Stomach (tissue), 9 donors: ENCODE measurements around the gene ARFGAP3. TPM values are rescaled to one million over a fixed set of nuclear protein-coding genes. Genes with fewer than 3 reads are reported as not detected.

Experiments
- DNase-seq, 2 donors: peaks; one replicate each; pipeline versions ENCODE4 v3.0.0 to v3.0.0-alpha.2; 2013 to 2019
- H3K27ac ChIP-seq, 5 donors: fragments of 200-600 bp in 4 of 5; sonication (generic) in 4 of 5; one replicate each; pipeline ENCODE4 v1.5.1; 2013 to 2019; ENCODE audit warnings: mild to moderate bottlenecking in 1 of 5, moderate library complexity in 1 of 5
- H3K27me3 ChIP-seq, 3 donors: fragments of 200-600 bp; sonication (generic); one replicate each; pipeline ENCODE4 v1.5.1; 2017 to 2019; ENCODE audit warnings: mixed run types in 1 of 3
- H3K36me3 ChIP-seq, 4 donors: fragments of 200-600 bp; sonication (generic); 1 replicate in 3 of 4; 2 replicates in 1 of 4; pipeline ENCODE4 v1.5.1; 2016 to 2019
- H3K4me1 ChIP-seq, 4 donors: fragments of 200-600 bp; sonication (generic); one replicate each; pipeline ENCODE4 v1.5.1; 2016 to 2019
- H3K4me3 ChIP-seq, 4 donors: fragments of 200-600 bp; sonication (generic) in 3 of 4; one replicate each; pipeline ENCODE4 v1.5.1; 2016 to 2019; ENCODE audit warnings: mild to moderate bottlenecking in 1 of 4
- H3K9me3 ChIP-seq, 4 donors: fragments of 200-600 bp; sonication (generic); one replicate each; pipeline ENCODE4 v1.5.1; 2016 to 2019
- CTCF ChIP-seq, 7 experiments: fragments of 450-650 bp in 4 of 7; fragments of 200-600 bp in 3 of 7; sonication (generic) in 3 of 7; IDR thresholded peaks; one replicate each; pipeline ENCODE4 v1.5.1; 2016 to 2019; ENCODE audit warnings: antibody characterized with exemption in 7 of 7, control low read depth in 2 of 7, mild to moderate bottlenecking in 1 of 7
- EP300 ChIP-seq: sonication (generic); formaldehyde crosslinking; IDR thresholded peaks from one replicate; pipeline ENCODE4 v1.6.1; 2017; ENCODE audit warnings: antibody characterized with exemption
- POLR2A ChIP-seq, 4 donors: fragments of 450-650 bp; IDR thresholded peaks; one replicate each; pipeline ENCODE4 v1.6.1; 2016; ENCODE audit warnings: antibody characterized with exemption in 4 of 4, control low read depth in 2 of 4, mild to moderate bottlenecking in 1 of 4, moderate library complexity in 1 of 4
- POLR2AphosphoS5 ChIP-seq, 3 donors: sonication (generic); formaldehyde crosslinking; IDR thresholded peaks; one replicate each; pipeline ENCODE4 v1.6.1; 2016; ENCODE audit warnings: antibody characterized with exemption in 3 of 3
- WGBS, 5 donors: extraction: QIAGEN DNeasy Blood & Tissue Kit in 3 of 5; methylation state at CpG; one replicate each; pipeline versions ENCODE4 v1.1.5 to v1.1.7; 2013 to 2018; 5-methylcytosine and 5-hydroxymethylcytosine counted together
- intact Hi-C: fragments of 100-400 bp; cut with DNase I; formaldehyde crosslinking; loops from one replicate; pipeline ENCODE4 v1.15.1; 2023; ENCODE audit warnings: low total_unique reads
- polyA plus RNA-seq, 3 donors: library from polyadenylated mRNA; stranded (reverse); fragments of 200-250 nt; gene quantifications; one replicate each; pipeline ENCODE4 v1.2.3, GENCODE V29; 2013
- total RNA-seq, 5 donors: library from RNA; depleted of rRNA; stranded (reverse); fragments of >200 nt; gene quantifications; one replicate each; pipeline versions ENCODE4 v1.1.0 to v1.2.3, GENCODE V29; 2014 to 2016
- donor health status: healthy with polysubstance abuse.
- donor health status: Bipolar disorder and iron deficiency.
- donor health status: healthy.

ARFGAP3 gene
- total and polyA plus RNA-seq, 8 donors = 4.6 to 77.5 (median 39.9) TPM

DNA sequence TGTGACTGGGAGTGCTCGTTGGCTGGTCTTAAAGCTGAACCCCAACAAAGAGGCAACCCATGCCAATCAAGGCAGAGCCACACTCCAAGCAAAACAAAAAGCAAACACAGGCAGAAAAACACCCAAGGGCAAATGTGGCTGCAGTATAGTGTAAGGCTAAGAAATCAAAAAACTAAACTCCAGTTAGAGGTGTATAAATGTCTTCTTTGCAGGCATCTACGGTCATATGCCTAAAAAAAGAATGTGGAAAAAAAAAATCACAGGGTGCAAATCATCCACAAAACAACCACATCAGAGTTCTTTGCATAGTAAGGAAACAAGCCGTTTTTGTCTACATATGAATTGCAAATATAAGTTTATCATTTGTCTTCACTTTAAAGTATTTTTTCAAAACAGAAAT, 27.8 kb downstream of the ARFGAP3 start:
- intact Hi-C loops = no loop called here
- Histone ChIP-seq H3K27me3 (no peaks in the 10 kb centered on the region), H3K4me1 (no peaks in the 10 kb centered on the region), H3K4me3 (no peak overlapping the region), H3K27ac (no peak overlapping the region), H3K9me3 (no peaks in the 10 kb centered on the region), H3K36me3 (peaks cover 68 to 100% (median 100%) of the 10 kb centered on the region in 4 donors)
- DNase-seq = no peak
- 62 to 73% (median 65%) methylated on average over 3 of the region's 3 CpGs for whole genome bisulfite sequencing, 5 donors
- no peak for TF ChIP-seq POLR2A (IDR thresholded peaks at IDR 0.05)
- no peak for TF ChIP-seq POLR2AphosphoS5 (IDR thresholded peaks at IDR 0.05)
- TF ChIP-seq EP300 = no peak
- no peak for TF ChIP-seq CTCF (IDR thresholded peaks at IDR 0.05)

DNA sequence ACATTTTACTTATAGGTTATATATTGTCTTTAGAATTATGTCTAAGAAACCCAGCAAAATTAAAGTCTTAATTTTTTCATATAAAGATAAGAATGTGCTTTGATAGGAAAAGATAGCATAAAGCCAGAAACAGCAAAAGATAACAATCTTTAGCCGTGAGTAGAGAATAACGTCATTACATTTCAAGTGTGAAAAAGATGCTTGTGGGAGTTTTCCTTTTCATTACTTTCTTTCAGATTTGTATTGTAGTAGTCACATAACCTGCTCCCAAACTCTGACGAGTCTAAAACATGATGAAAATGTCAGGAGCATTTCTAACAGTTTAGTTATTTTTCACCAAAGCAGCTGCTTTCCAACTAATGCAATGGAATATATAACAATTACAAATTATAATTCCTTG, 31.3 kb downstream of the ARFGAP3 start:
- no peaks in the 10 kb centered on the region for H3K4me1 ChIP-seq
- intact Hi-C loops = no loop called here
- H3K27ac ChIP-seq = no peak overlapping the region
- no peak overlapping the region for H3K4me3 ChIP-seq
- H3K9me3 ChIP-seq = no peaks in the 10 kb centered on the region
- H3K36me3 ChIP-seq = peaks cover 49 to 100% (median 99%) of the 10 kb centered on the region in 4 donors
- DNase-seq = no peak
- TF ChIP-seq POLR2A (IDR thresholded peaks at IDR 0.05) (no peak), EP300 (no peak), POLR2AphosphoS5 (IDR thresholded peaks at IDR 0.05) (no peak), CTCF (IDR thresholded peaks at IDR 0.05) (no peak)
- 51 to 72% (median 60%) methylated on average over 3 of the region's 3 CpGs for WGBS, 5 donors
- no peaks in the 10 kb centered on the region for H3K27me3 ChIP-seq

DNA sequence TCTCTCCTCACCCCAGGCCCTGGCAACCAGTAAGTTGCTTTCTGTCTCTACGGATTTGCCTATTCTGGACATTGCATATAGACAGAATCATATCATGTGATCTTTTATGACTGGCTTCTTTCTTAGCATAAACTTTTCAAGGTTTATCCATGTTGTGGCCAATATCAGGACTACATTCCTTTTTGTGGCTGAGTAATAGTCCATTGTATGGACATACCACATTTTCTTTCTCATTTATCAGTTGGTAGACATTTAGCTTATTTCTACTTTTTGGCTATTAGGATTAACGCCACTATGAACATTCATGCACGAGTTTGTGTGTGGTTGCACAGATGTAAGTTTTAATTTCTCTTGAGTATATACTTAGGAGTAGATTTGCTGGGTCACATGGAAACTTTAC, 35.7 kb downstream of the ARFGAP3 start:
- WGBS, 5 donors = 97 to 99% (median 97%) methylated on average over 3 of the region's 3 CpGs
- H3K4me1 ChIP-seq = peaks cover 6 to 20% (median 12%) of the 10 kb centered on the region in 4 donors
- intact Hi-C loops = no loop called here
- no peaks in the 10 kb centered on the region for H3K27me3 ChIP-seq
- H3K36me3 ChIP-seq = peaks cover 32 to 67% (median 65%) of the 10 kb centered on the region in 4 donors
- TF ChIP-seq POLR2A (IDR thresholded peaks at IDR 0.05) (no peak), CTCF (IDR thresholded peaks at IDR 0.05) (no peak), POLR2AphosphoS5 (IDR thresholded peaks at IDR 0.05) (no peak), EP300 (no peak)
- H3K9me3 ChIP-seq = no peaks in the 10 kb centered on the region
- H3K4me3 ChIP-seq = no peak overlapping the region
- no peak for DNase-seq
- H3K27ac ChIP-seq = no peak overlapping the region

DNA sequence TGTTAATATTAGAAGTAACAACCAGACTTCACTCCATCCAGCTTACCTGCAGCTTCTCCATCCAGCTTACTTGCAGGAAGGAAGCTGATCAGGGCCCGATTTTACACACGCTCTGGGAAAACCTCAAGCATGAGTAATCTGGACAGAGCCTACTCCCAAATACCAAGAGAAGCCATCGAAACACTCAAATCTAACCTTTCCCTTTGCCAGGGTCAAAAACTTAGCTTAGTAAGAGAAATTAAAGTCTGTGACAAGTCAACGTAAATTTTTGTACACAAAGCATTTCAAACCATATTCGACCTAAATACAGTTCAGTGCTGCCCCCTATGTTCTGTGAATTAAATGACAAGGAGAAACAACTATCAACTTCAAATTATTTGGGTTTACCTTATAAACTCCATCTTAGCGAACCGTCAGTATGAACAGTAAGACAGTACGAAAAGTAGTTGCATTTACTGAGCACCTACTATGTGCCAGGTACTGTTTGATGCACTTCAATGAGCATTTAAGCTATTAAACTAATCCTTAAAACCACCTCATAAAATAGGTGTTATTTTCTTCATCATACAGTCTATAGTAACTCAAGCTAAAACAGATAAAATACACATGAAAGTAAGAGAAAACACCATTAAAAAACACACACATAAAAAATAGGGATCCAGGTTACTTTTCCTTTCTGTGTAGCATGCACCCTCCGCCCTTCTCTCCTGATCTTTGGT, 36.9 kb downstream of the ARFGAP3 start:
- 20 to 43% (median 38%) methylated on average over 9 of the region's 9 CpGs for WGBS, 5 donors
- peak in 1 of 2 donors; percentile 61 for DNase-seq
- Histone ChIP-seq H3K27me3 (no peaks in the 10 kb centered on the region), H3K4me3 (no peak overlapping the region), H3K36me3 (peaks cover 29 to 67% (median 65%) of the 10 kb centered on the region in 4 donors), H3K4me1 (peaks cover 6 to 21% (median 12%) of the 10 kb centered on the region in 4 donors), H3K27ac (peak overlapping the region in 4 of 5 donors; percentile 7 to 44 (median 31)), H3K9me3 (no peaks in the 10 kb centered on the region)
- TF ChIP-seq CTCF (IDR thresholded peaks at IDR 0.05) = peak in 4 of 7 experiments; percentile 29 to 67 (median 41)
- no peak for TF ChIP-seq POLR2A (IDR thresholded peaks at IDR 0.05)
- intact Hi-C loops = no loop called here
